HG02642 (cell line): ENCODE data around the gene COL15A1.

ENCODE experiments used
- ATAC-seq: cut with Tn5 transposase; IDR thresholded peaks from one replicate; pipeline ENCODE4 v1.9.1; 2021; ENCODE audit warnings: mild to moderate bottlenecking; ENCODE audit not compliant: unreplicated experiment, poor library complexity

COL15A1 gene

GRCh38 chr9:98942906-98943681, 613 bp upstream of the COL15A1 start:
- no peak for ATAC-seq

- no peak for ATAC-seq
These were observed 488 bp downstream of the COL15A1 start for GRCh38 chr9:98944057-98944733.

- ATAC-seq: no peak
These were observed 997 bp downstream of the COL15A1 start for GRCh38 chr9:98944734-98945074.

GRCh38 chr9:98949565-98949964, 5.9 kb downstream of the COL15A1 start:
- ATAC-seq: no peak

GRCh38 chr9:98950262-98950661, 6.6 kb downstream of the COL15A1 start:
- no peak for ATAC-seq

- ATAC-seq: no peak
These were observed 8.3 kb downstream of the COL15A1 start for GRCh38 chr9:98951967-98952366.

- ATAC-seq: no peak
These were observed 10.0 kb downstream of the COL15A1 start for GRCh38 chr9:98953581-98954243.

GRCh38 chr9:98954244-98954610, 10.5 kb downstream of the COL15A1 start:
- ATAC-seq: no peak

GRCh38 chr9:98955259-98955658, 11.6 kb downstream of the COL15A1 start:
- no peak for ATAC-seq

- no peak for ATAC-seq
These were observed 14.1 kb downstream of the COL15A1 start for GRCh38 chr9:98957826-98958225.

- no peak for ATAC-seq
These were observed 14.7 kb downstream of the COL15A1 start for GRCh38 chr9:98958271-98958984.

GRCh38 chr9:98960409-98960808, 16.7 kb downstream of the COL15A1 start:
- no peak for ATAC-seq

GRCh38 chr9:98961513-98962180, 17.9 kb downstream of the COL15A1 start:
- ATAC-seq: no peak

- ATAC-seq: no peak
These were observed 18.5 kb downstream of the COL15A1 start for GRCh38 chr9:98962181-98962560.

- ATAC-seq: no peak
These were observed 19.2 kb downstream of the COL15A1 start for GRCh38 chr9:98962861-98963260.

GRCh38 chr9:98964201-98964600, 20.5 kb downstream of the COL15A1 start:
- ATAC-seq: no peak

- no peak for ATAC-seq
These were observed 21.2 kb downstream of the COL15A1 start for GRCh38 chr9:98964911-98965336.

- no peak for ATAC-seq
These were observed 23.0 kb downstream of the COL15A1 start for GRCh38 chr9:98966676-98967075.

GRCh38 chr9:98967257-98967656, 23.6 kb downstream of the COL15A1 start:
- ATAC-seq: no peak

GRCh38 chr9:98967680-98968079, 24.0 kb downstream of the COL15A1 start:
- no peak for ATAC-seq
